ENCODE data around the gene CCDC85A. TPM values are rescaled to one million over a fixed set of nuclear protein-coding genes. Genes with fewer than 3 reads are reported as not detected.

The CCDC85A gene
- total RNA-seq, 2 donors from 2014 or later, result 2.4 to 5.0 TPM

- Histone ChIP-seq H3K9me3 (no peaks in the 10 kb centered on the region), H3K4me1 (no peaks in the 10 kb centered on the region), H3K27me3 (no peaks in the 10 kb centered on the region), H3K36me3 (no peaks in the 10 kb centered on the region), H3K4me3 (no peak overlapping the region), H3K27ac (no peak overlapping the region)
- no peak for TF ChIP-seq CTCF (IDR thresholded peaks at IDR 0.05)
- no peak for DNase-seq (ENCODE audit: low spot score)
These were observed 14.0 kb downstream of the CCDC85A start for GRCh38 chr2:56197816-56198215.

GRCh38 chr2:56198936-56199335 is 15.1 kb downstream of the CCDC85A start:
- Histone ChIP-seq H3K27me3 (no peaks in the 10 kb centered on the region), H3K27ac (no peak overlapping the region)

GRCh38 chr2:56199492-56199891 is 15.7 kb downstream of the CCDC85A start:
- no peak overlapping the region for H3K27ac ChIP-seq
- DNase-seq (ENCODE audit: low spot score), result no peak
- H3K27me3 ChIP-seq, result no peaks in the 10 kb centered on the region
- H3K4me1 ChIP-seq, result no peaks in the 10 kb centered on the region
- no peak for TF ChIP-seq CTCF (IDR thresholded peaks at IDR 0.05)
- no peak overlapping the region for H3K4me3 ChIP-seq
- H3K36me3 ChIP-seq, result no peaks in the 10 kb centered on the region
- no peaks in the 10 kb centered on the region for H3K9me3 ChIP-seq

More at GRCh38 chr2:56198936-56199335, 15.1 kb downstream of the CCDC85A start:
- H3K36me3 ChIP-seq, result no peaks in the 10 kb centered on the region
- no peak for TF ChIP-seq CTCF (IDR thresholded peaks at IDR 0.05)
- no peak for DNase-seq (ENCODE audit: low spot score)
- H3K9me3 ChIP-seq, result no peaks in the 10 kb centered on the region
- H3K4me3 ChIP-seq, result no peak overlapping the region
- H3K4me1 ChIP-seq, result no peaks in the 10 kb centered on the region

- no peaks in the 10 kb centered on the region for H3K4me1 ChIP-seq
- H3K9me3 ChIP-seq, result no peaks in the 10 kb centered on the region
- no peaks in the 10 kb centered on the region for H3K27me3 ChIP-seq
- H3K4me3 ChIP-seq, result no peak overlapping the region
- no peak for DNase-seq (ENCODE audit: low spot score)
- H3K36me3 ChIP-seq, result no peaks in the 10 kb centered on the region
- no peak for TF ChIP-seq CTCF (IDR thresholded peaks at IDR 0.05)
- H3K27ac ChIP-seq, result no peak overlapping the region
These were observed 18.8 kb downstream of the CCDC85A start for GRCh38 chr2:56202381-56203121.

- Histone ChIP-seq H3K27ac (no peak overlapping the region), H3K27me3 (no peaks in the 10 kb centered on the region), H3K9me3 (no peaks in the 10 kb centered on the region), H3K4me1 (no peaks in the 10 kb centered on the region), H3K4me3 (no peak overlapping the region), H3K36me3 (no peaks in the 10 kb centered on the region)
- TF ChIP-seq CTCF (IDR thresholded peaks at IDR 0.05), result no peak
- DNase-seq (ENCODE audit: low spot score), result no peak
These were observed 20.8 kb downstream of the CCDC85A start for GRCh38 chr2:56204556-56204955.

GRCh38 chr2:56206250-56206649 is 22.5 kb downstream of the CCDC85A start:
- Histone ChIP-seq H3K9me3 (no peaks in the 10 kb centered on the region), H3K4me1 (no peaks in the 10 kb centered on the region), H3K27ac (no peak overlapping the region), H3K27me3 (no peaks in the 10 kb centered on the region), H3K4me3 (no peak overlapping the region), H3K36me3 (no peaks in the 10 kb centered on the region)
- no peak for DNase-seq (ENCODE audit: low spot score)
- TF ChIP-seq CTCF (IDR thresholded peaks at IDR 0.05), result no peak

Measured in right atrium auricular region (tissue), 2 donors.